ENCODE data around the gene SRGAP3.

GRCh38 chr3:8981296-8981695, 268.1 kb downstream of the SRGAP3 start:
- no peak for TF ChIP-seq CTCF (IDR thresholded peaks at IDR 0.05; ENCODE audit: low read depth, low read length)
- no peak for TF ChIP-seq EZH2phosphoT487 (IDR thresholded peaks at IDR 0.05; ENCODE audit: low read depth)

All from OCI-LY3 (cell line).